Measurements from ENCODE around the gene MOG.

DNA sequence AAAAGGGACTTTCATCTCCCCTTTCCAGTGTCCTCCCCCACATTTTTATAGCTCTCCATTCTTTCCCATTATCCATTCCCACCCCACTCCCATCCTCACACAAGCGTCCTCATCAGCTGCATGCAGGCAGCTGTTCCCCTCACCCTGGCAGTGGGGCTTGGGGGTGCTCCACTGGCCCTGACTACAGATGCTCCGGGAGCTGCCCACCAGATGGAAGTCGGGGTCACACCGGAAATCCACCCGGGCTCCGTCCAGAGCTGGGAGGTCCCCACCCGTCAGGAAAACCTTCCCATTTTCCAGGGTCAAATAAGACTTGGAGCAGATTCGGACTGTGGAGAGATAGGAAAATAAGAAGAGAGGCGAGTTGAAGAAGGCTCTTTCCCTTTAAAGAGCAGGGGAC lies 26.6 kb upstream of the MOG start:
- TF ChIP-seq, protein P1, sequence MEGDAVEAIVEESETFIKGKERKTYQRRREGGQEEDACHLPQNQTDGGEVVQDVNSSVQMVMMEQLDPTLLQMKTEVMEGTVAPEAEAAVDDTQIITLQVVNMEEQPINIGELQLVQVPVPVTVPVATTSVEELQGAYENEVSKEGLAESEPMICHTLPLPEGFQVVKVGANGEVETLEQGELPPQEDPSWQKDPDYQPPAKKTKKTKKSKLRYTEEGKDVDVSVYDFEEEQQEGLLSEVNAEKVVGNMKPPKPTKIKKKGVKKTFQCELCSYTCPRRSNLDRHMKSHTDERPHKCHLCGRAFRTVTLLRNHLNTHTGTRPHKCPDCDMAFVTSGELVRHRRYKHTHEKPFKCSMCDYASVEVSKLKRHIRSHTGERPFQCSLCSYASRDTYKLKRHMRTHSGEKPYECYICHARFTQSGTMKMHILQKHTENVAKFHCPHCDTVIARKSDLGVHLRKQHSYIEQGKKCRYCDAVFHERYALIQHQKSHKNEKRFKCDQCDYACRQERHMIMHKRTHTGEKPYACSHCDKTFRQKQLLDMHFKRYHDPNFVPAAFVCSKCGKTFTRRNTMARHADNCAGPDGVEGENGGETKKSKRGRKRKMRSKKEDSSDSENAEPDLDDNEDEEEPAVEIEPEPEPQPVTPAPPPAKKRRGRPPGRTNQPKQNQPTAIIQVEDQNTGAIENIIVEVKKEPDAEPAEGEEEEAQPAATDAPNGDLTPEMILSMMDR (IDR thresholded peaks at IDR 0.05), result no peak
- TF ChIP-seq POLR2A (IDR thresholded peaks at IDR 0.05), result no peak
